ENCODE measurements around the gene ZNF791. TPM values are rescaled to one million over a fixed set of nuclear protein-coding genes. Genes with fewer than 3 reads are reported as not detected.

ZNF791 gene
- total and polyA plus RNA-seq, 2 donors (not counting 1 experiment from before 2014, with no cell fraction given), result 11.4 to 12.2 TPM

DNA sequence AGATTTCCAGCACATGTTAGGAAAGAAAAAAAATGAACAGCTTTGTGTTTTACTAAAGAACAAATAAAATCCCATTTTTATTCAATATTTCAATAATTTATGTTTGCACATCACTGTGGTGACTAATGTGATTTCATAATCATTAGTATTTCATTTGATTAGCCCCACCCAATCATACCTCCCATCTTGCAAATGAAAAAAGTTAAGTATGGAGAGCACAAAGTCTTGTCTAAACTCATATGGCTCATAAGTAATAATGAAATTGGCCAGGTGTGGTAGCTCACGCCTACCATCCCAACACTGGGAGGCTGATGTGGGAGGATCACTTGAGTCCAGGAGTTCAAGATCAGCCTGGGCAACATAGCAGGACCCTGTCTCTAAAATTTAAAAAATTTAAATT lies 3.9 kb upstream of the ZNF791 start:
- Histone ChIP-seq H2AFZ (ENCODE audit: low read length) (no peak overlapping the region), H3K4me3 (replicated peaks in 1 of 4; ENCODE audit: control extremely low read depth in 1 of 4, insufficient read depth in 1 of 4, low read depth in 3 of 4, low read length in 4 of 4) (no peak overlapping the region), H3K27ac (ENCODE audit: insufficient read depth, low read length) (no peak overlapping the region), H3K9ac (ENCODE audit: insufficient read depth, low read length) (no peak overlapping the region), H3K27me3 (ENCODE audit: control insufficient read depth, insufficient read depth, low read length) (no peaks in the 10 kb centered on the region), H3K36me3 (ENCODE audit: control insufficient read depth, insufficient read depth, low read length) (peaks cover 2% of the 10 kb centered on the region), H3K79me2 (ENCODE audit: control insufficient read depth, insufficient read depth, low read length) (peaks cover 12% of the 10 kb centered on the region), H4K20me1 (ENCODE audit: control insufficient read depth, extremely low read depth, insufficient read depth, low read length) (no peaks in the 10 kb centered on the region), H3K4me1 (ENCODE audit: control insufficient read depth, extremely low read depth, insufficient read depth, low read length) (peaks cover 2% of the 10 kb centered on the region), H3K4me2 (ENCODE audit: extremely low read depth, insufficient read depth, low read length) (no peak overlapping the region), H3K9me3 (ENCODE audit: control insufficient read depth, insufficient read depth, low read depth, low read length) (no peaks in the 10 kb centered on the region)
- no peak for DNase-seq (ENCODE audit: low read depth in 2 of 2)
- TF ChIP-seq, protein P1, sequence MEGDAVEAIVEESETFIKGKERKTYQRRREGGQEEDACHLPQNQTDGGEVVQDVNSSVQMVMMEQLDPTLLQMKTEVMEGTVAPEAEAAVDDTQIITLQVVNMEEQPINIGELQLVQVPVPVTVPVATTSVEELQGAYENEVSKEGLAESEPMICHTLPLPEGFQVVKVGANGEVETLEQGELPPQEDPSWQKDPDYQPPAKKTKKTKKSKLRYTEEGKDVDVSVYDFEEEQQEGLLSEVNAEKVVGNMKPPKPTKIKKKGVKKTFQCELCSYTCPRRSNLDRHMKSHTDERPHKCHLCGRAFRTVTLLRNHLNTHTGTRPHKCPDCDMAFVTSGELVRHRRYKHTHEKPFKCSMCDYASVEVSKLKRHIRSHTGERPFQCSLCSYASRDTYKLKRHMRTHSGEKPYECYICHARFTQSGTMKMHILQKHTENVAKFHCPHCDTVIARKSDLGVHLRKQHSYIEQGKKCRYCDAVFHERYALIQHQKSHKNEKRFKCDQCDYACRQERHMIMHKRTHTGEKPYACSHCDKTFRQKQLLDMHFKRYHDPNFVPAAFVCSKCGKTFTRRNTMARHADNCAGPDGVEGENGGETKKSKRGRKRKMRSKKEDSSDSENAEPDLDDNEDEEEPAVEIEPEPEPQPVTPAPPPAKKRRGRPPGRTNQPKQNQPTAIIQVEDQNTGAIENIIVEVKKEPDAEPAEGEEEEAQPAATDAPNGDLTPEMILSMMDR (conservative IDR thresholded peaks at IDR 0.05 in 1 of 2, IDR thresholded peaks at IDR 0.05 in 1 of 2; ENCODE audit: low read depth in 1 of 2, low read length in 2 of 2), result no peak
- TF ChIP-seq EZH2 (IDR thresholded peaks at IDR 0.05; ENCODE audit: low read length, missing control alignments), result no peak

DNA sequence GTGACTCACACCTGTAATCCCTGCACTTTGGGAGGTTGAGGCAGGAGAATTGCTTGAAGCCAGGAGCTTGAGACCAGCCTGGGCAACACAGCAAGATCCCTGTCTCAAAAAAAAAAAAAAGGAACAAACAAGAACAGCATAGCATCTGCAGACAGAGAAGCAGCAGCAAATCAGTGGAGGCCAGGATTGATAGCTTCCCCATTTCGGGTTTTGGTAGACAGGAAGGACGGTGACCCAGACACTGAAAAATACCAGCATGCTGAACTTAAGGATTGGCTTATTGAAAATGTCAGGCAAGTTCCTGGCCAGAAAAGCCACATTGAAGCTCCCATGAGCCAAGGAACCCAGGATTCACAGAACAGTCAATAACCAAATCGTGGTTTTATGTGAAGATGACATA lies 3.1 kb upstream of the ZNF791 start:
- no peaks in the 10 kb centered on the region for H3K9me3 ChIP-seq (ENCODE audit: control insufficient read depth, insufficient read depth, low read depth, low read length)
- H3K4me3 ChIP-seq (replicated peaks in 1 of 4; ENCODE audit: control extremely low read depth in 1 of 4, insufficient read depth in 1 of 4, low read depth in 3 of 4, low read length in 4 of 4), result no peak overlapping the region
- peaks cover 2% of the 10 kb centered on the region for H3K4me1 ChIP-seq (ENCODE audit: control insufficient read depth, extremely low read depth, insufficient read depth, low read length)
- no peaks in the 10 kb centered on the region for H4K20me1 ChIP-seq (ENCODE audit: control insufficient read depth, extremely low read depth, insufficient read depth, low read length)
- no peak overlapping the region for H3K9ac ChIP-seq (ENCODE audit: insufficient read depth, low read length)
- H3K27ac ChIP-seq (ENCODE audit: insufficient read depth, low read length), result no peak overlapping the region
- no peaks in the 10 kb centered on the region for H3K27me3 ChIP-seq (ENCODE audit: control insufficient read depth, insufficient read depth, low read length)
- no peak overlapping the region for H2AFZ ChIP-seq (ENCODE audit: low read length)
- peaks cover 18% of the 10 kb centered on the region for H3K79me2 ChIP-seq (ENCODE audit: control insufficient read depth, insufficient read depth, low read length)
- TF ChIP-seq EZH2 (IDR thresholded peaks at IDR 0.05; ENCODE audit: low read length, missing control alignments), result no peak
- TF ChIP-seq, protein P1 (conservative IDR thresholded peaks at IDR 0.05 in 1 of 2, IDR thresholded peaks at IDR 0.05 in 1 of 2; ENCODE audit: low read depth in 1 of 2, low read length in 2 of 2), result no peak
- no peak overlapping the region for H3K4me2 ChIP-seq (ENCODE audit: extremely low read depth, insufficient read depth, low read length)
- no peak for DNase-seq (ENCODE audit: low read depth in 2 of 2)
- H3K36me3 ChIP-seq (ENCODE audit: control insufficient read depth, insufficient read depth, low read length), result peaks cover 2% of the 10 kb centered on the region

- DNase-seq (ENCODE audit: low read depth in 2 of 2), result peak; percentile 73 to 77
- Histone ChIP-seq H3K4me1 (ENCODE audit: control insufficient read depth, extremely low read depth, insufficient read depth, low read length) (no peaks in the 10 kb centered on the region), H3K9me3 (ENCODE audit: control insufficient read depth, insufficient read depth, low read depth, low read length) (no peaks in the 10 kb centered on the region), H2AFZ (ENCODE audit: low read length) (peak overlapping the region; percentile 88), H3K4me3 (replicated peaks in 1 of 4; ENCODE audit: control extremely low read depth in 1 of 4, insufficient read depth in 1 of 4, low read depth in 3 of 4, low read length in 4 of 4) (peak overlapping the region; percentile 86 to 100 (median 95)), H3K9ac (ENCODE audit: insufficient read depth, low read length) (peak overlapping the region; percentile 95), H4K20me1 (ENCODE audit: control insufficient read depth, extremely low read depth, insufficient read depth, low read length) (no peaks in the 10 kb centered on the region), H3K79me2 (ENCODE audit: control insufficient read depth, insufficient read depth, low read length) (peaks cover 45% of the 10 kb centered on the region), H3K4me2 (ENCODE audit: extremely low read depth, insufficient read depth, low read length) (peak overlapping the region; percentile 84), H3K36me3 (ENCODE audit: control insufficient read depth, insufficient read depth, low read length) (peaks cover 7% of the 10 kb centered on the region), H3K27me3 (ENCODE audit: control insufficient read depth, insufficient read depth, low read length) (no peaks in the 10 kb centered on the region), H3K27ac (ENCODE audit: insufficient read depth, low read length) (peak overlapping the region; percentile 97)
- TF ChIP-seq EZH2 (IDR thresholded peaks at IDR 0.05; ENCODE audit: low read length, missing control alignments), result no peak
- TF ChIP-seq, protein P1 (conservative IDR thresholded peaks at IDR 0.05 in 1 of 2, IDR thresholded peaks at IDR 0.05 in 1 of 2; ENCODE audit: low read depth in 1 of 2, low read length in 2 of 2), result no peak
Measured at GRCh38 chr19:12611361-12611699, 610 bp downstream of the ZNF791 start.
